C4-2B (cell line): ENCODE measurements around the gene PSMB10.
A peak's percentile ranks its signal among the peaks of the same experiment; 100 is the strongest.

Source experiments
- H3K27ac ChIP-seq: fragments of 450-650 bp; 2 replicates; pipeline ENCODE4 v1.5.1; 2017
- CTCF ChIP-seq: fragments of 450-650 bp; conservative IDR thresholded peaks from 2 replicates; pipeline ENCODE4 v1.5.1; 2017; ENCODE audit warnings: mild to moderate bottlenecking
- ZFX ChIP-seq: fragments of 450-650 bp; IDR thresholded peaks from 2 replicates; pipeline ENCODE4 v1.6.1; 2017

PSMB10 gene

GRCh38 chr16:67935402-67936123, 1.1 kb downstream of the PSMB10 start:
- TF ChIP-seq CTCF (no peak), ZFX (no peak)
- peak overlapping the region; percentile 86 for H3K27ac ChIP-seq

DNA sequence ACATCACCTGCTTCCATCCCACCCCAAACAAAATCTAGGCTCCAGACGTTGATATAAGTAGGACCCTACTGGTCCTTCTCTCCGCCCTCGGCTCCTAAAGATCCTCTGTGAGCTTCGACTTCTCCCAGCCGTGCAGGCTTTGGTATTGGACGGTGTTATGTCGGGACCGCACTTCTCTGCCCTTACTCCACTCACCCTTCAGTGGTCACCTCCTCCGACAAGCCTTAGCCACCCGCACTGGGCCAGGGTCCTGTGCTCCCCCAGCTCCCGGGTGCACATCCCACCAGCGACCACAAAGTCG, 1.6 kb downstream of the PSMB10 start:
- H3K27ac ChIP-seq, result peak overlapping the region; percentile 86
- no peak for TF ChIP-seq ZFX
- no peak for TF ChIP-seq CTCF

GRCh38 chr16:67934306-67935100, 2.1 kb downstream of the PSMB10 start:
- H3K27ac ChIP-seq, result peak overlapping the region; percentile 86
- no peak for TF ChIP-seq CTCF
- no peak for TF ChIP-seq ZFX

GRCh38 chr16:67933805-67934204, 2.8 kb downstream of the PSMB10 start:
- no peak overlapping the region; the same call in 1 of the 2 replicates for H3K27ac ChIP-seq
- no peak for TF ChIP-seq ZFX
- no peak for TF ChIP-seq CTCF

GRCh38 chr16:67932462-67932840, 4.2 kb downstream of the PSMB10 start:
- no peak overlapping the region for H3K27ac ChIP-seq
- TF ChIP-seq ZFX (no peak), CTCF (no peak)

DNA sequence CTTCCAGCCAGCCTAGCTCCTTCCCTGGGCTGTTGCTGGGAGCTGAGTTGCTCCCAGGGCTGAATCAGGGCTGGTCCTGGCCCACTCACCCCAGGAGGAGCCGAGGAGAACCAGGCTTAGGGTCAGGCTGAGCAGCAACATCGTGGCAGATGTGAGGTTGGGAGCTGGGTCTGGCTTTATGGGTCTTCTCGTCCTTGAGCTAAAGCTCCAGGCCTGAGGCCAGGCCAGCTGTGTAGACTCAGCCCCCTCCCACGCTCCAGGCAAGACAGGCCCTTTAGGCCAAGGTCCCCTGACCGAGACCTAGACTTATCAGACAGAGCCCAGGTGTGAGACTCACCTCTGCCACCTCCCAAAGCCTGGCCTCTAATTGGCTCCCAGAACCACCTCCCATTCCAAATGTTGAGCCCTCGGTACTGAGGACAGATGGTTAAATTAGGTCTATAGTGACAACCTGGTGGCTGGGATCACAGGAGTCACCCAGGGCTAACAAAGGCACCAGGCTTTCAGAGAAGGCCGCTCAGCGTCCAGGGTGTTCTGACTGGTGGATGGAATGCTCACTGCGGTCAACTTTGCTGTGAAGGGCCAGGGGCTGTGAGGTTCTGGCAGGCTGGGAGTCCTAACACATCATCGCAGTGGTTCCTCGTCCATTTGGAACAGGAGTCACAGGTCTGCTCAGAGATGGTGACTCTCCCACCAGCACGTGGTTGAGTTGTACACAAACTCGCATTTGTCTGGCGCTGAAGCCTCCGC, 4.8 kb downstream of the PSMB10 start, which contains the start of gene CTRL:
TSS of gene CTRL (minus strand) at position 151 of the 750 bp plus-strand sequence. CDS start at position 141, 10 bp downstream.
- TF ChIP-seq CTCF, result no peak
- no peak for TF ChIP-seq ZFX
- no peak within 1 kb of the TSS for H3K27ac ChIP-seq

DNA sequence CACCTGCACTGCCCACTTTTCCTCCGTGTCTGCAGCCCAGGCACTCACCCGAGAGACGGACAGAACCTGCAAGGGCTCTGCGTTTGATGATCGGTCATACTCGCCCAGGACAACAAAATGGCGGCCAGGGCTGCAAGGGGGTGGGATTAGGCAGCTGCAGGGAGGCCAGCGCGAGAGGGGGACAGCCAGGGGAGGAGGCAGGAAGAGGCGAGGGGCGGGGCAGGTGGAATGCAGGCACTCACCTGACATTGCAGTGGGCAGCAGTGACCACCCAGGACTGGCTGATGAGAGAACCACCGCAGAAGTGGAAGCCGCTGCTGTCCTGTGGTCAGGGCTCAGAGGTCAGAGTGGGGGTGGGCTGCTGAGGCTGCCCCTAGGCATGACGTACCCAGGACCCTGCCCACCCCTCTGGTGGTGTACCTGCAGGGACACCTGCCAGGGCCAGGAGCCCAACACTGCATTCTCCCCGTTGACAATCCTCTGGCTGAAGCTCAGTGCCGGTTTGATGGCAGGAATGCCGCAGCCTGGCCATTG, 5.9 kb downstream of the PSMB10 start:
- no peak for TF ChIP-seq ZFX
- no peak for TF ChIP-seq CTCF
- no peak overlapping the region for H3K27ac ChIP-seq
